Keratinocyte (primary cell): ENCODE results near the gene FBXL22.

Source experiments
- CTCF ChIP-seq, 3 experiments: IDR thresholded peaks in 1 of 3; conservative IDR thresholded peaks in 1 of 3; optimal IDR thresholded peaks in 1 of 3; 2 replicates in 2 of 3; 3 replicates in 1 of 3; pipeline versions ENCODE3 to v1.5.1; 2011; ENCODE audit warnings: low read length in 3 of 3, mild to moderate bottlenecking in 3 of 3, moderate library complexity in 2 of 3, control low read depth in 1 of 3, inconsistent platforms in 1 of 3; ENCODE audit not compliant: insufficient read depth in 2 of 3; ENCODE audit errors: extremely low read depth in 1 of 3
- EZH2 ChIP-seq: IDR thresholded peaks from one replicate; pipeline ENCODE4 v1.6.1; 2012; ENCODE audit warnings: inconsistent platforms, mild to moderate bottlenecking, low read length, moderate library complexity

- TF ChIP-seq CTCF (optimal IDR thresholded peaks at IDR 0.05 in 1 of 3, IDR thresholded peaks at IDR 0.05 in 1 of 3, conservative IDR thresholded peaks at IDR 0.05 in 1 of 3; ENCODE audit: extremely low read depth in 1 of 3, insufficient read depth in 2 of 3, low read length in 3 of 3) = no peak
- no peak for TF ChIP-seq EZH2
Measured at GRCh38 chr15:63586790-63587189, 10.4 kb upstream of the FBXL22 start.
